Right renal pelvis (tissue), 4 donors: ENCODE data around the gene IL25. TPM values are rescaled to one million over a fixed set of nuclear protein-coding genes. Genes with fewer than 3 reads are reported as not detected.
"Not testable (repeated sequence)": the region's sequence is repeated elsewhere in the genome, so short reads cannot be mapped to it uniquely, and the experiment has no call there.

ENCODE experiments used
- DNase-seq, 4 donors: peaks; one replicate each; pipeline ENCODE4 v3.0.0-alpha.2; 2013; ENCODE audit warnings: low read depth in 4 of 4, low spot score in 3 of 4, missing footprints in 1 of 4
- polyA plus RNA-seq, 4 donors: library from polyadenylated mRNA; unstranded; fragments of 120-200 nt; gene quantifications; one replicate each; pipeline ENCODE4 v1.2.1, GENCODE V29; 2013; ENCODE audit not compliant: insufficient read length in 4 of 4

The IL25 gene
- not detected for polyA plus RNA-seq

DNA sequence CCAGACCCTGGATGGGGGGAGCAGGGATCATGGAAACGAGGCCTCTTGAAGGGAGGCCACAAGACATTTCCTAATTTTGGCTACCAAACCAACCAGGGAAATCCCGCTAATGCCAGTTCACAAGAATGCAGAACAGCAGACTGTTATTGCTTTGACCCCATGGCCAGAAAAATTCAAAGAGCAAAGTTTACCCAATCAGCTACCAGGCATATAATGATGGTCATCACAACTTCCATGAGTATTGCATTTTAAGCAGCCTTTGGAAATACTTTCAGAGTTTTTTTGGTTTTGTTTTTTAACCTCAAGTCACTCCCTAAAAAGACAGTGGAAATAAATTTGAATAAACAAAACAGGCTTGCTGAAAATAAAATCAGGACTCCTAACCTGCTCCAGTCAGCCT is at the start of gene IL25:
Gene IL25, plus strand, starts transcription at position 301 of the 400 bp plus-strand sequence.
- no peak for DNase-seq

DNA sequence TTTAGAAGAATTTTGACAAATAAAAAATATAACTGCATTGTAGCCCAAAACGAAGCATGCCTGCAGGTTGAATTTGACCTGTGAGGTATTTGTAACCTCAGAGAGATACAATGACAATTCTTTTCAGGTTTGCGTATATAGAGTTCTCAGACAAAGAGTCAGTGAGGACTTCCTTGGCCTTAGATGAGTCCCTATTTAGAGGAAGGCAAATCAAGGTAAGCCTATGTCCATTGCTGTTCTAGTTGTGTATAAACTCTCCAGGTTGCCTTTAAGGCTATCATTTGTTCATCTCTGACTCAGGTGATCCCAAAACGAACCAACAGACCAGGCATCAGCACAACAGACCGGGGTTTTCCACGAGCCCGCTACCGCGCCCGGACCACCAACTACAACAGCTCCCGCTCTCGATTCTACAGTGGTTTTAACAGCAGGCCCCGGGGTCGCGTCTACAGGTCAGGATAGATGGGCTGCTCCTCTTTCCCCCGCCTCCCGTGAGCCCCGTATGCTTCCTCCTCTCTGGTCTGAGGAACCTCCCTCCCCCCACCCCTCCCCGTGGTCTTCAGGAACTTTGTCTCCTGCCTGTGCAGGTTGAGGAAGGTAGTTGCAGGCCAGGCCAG is 48.7 kb upstream of the IL25 start:
- DNase-seq: no peak

DNA sequence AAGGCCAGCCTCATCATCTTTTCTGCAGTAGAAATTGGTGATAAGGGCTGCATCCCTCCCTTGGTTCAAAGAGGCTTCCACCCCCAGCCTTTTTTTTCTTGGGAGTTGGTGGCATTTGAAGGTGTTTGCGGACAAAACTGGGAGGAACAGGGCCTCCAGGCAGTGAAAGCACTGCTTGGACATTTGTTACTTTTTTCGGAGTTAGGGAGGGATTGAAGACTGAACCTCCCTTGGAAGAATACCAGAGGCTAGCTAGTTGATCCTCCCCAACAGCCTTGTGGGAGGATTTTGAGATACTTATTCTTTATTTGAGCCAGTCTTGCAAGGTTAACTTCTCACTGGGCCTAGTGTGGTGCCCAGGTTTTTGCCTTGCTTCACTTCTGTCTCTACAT is 48.2 kb upstream of the IL25 start:
- no peak for DNase-seq

DNA sequence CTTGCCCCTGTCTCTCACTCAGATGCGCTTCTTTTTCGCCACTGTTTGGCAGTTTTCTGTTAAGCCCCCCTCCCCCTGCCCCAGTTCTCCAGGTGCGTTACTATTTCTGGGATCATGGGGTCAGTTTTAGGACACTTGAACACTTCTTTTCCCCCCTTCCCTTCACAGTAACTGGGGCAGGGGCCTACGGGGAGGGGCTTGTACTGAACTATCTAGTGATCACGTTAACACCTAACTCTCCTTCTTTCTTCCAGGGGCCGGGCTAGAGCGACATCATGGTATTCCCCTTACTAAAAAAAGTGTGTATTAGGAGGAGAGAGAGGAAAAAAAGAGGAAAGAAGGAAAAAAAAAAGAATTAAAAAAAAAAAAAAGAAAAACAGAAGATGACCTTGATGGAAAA is 47.6 kb upstream of the IL25 start:
- no peak for DNase-seq

DNA sequence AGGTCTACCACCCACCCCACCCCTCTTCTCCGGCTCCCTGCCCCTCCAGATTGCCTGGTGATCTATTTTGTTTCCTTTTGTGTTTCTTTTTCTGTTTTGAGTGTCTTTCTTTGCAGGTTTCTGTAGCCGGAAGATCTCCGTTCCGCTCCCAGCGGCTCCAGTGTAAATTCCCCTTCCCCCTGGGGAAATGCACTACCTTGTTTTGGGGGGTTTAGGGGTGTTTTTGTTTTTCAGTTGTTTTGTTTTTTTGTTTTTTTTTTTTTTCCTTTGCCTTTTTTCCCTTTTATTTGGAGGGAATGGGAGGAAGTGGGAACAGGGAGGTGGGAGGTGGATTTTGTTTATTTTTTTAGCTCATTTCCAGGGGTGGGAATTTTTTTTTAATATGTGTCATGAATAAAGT is 46.9 kb upstream of the IL25 start:
- not testable (repeated sequence) for DNase-seq

DNA sequence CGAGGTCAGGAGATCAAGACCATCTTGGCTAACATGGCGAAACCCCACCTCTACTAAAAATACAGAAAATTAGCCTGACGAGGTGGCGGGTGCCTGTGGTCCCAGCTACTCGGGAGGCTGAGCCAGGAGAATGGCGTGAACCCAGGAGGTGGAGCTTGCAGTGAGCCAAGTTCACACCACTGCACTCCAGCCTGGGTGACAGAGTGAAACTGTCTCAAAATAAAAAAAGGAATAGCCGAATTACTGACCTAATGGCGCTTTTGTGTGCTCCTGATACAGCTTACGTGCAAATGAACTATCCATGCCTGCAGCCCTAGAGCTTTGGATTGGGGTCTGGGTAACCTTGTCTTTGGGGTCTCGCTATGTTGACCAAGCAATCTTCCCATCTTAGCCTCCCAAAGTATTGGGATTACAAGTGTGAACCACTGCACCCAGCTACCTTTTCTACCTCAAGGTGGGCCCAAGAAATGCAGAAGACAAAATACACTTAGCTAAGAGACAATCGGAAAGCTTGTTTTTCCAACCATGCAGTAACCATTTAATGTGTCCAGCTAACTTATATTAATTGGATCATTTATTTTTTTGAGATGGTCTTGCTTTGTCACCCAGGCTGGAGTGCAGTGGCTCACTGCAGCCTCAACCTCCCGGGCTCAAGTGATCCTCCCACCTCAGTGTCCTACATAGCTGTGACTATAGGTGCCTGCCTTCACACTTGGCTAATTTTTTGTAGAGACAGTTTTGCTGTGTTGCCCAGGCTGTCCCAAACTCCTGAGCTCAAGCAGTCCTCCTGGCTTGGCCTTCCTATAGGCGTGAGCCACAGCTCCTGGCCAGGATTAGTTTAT is 45.9 kb upstream of the IL25 start:
- DNase-seq: no peak

DNA sequence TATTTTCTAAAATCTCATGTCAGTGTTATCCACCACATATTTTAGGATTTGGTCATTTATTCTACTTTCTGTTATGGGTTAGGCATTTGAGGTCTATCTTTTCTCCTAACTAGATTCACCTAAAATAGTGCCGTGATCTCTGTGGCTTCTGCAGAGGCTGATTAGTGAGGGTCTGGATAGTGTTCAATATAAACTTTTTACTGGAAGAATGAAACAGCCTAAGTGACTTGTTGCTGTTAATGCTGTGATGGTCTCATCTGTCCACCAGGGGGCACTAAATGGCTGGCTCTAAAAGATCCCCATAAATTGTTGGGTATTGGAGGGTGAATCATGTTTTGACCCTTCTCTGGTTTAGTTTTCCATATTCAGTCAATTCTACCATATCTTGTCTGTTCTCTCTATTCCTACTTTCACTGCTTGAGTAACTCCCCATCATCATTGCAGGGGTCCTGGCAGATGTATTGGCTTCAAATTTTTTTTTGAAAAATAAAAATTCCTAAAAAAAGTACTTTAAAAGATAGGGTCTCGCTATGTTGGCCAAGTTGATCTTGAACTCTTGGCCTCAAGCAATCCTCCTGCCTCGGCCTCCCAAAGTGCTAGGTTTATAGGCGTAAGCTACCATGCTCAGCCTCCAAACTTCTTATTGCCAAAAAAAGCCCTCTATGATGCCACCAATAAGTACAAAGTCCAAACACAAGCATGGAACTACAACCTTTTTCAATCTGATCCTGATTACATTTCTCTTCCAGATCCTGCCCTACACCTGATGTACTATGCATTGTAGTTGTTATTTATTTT is 44.5 kb upstream of the IL25 start:
- DNase-seq: peak in 3 of 4 donors; percentile 60 to 73 (median 69)

DNA sequence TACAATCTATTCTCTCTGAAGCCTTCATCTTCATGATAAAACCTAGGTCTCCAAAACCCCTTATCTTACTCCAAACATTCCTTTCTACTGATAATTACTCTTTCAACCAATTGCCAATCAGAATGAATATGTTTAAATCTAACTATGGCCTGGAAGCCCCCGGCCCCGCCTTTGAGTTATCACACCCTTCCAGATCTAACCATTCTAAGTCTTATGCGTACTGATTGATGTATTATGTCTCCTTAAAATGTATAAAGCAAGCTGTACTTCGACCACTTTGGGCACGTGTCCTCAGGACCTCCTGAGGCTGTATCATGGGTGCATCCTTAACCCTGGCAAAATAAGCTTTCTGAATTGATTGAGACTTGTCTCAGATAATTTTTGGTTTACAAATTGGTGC is 37.0 kb upstream of the IL25 start:
- no peak for DNase-seq

DNA sequence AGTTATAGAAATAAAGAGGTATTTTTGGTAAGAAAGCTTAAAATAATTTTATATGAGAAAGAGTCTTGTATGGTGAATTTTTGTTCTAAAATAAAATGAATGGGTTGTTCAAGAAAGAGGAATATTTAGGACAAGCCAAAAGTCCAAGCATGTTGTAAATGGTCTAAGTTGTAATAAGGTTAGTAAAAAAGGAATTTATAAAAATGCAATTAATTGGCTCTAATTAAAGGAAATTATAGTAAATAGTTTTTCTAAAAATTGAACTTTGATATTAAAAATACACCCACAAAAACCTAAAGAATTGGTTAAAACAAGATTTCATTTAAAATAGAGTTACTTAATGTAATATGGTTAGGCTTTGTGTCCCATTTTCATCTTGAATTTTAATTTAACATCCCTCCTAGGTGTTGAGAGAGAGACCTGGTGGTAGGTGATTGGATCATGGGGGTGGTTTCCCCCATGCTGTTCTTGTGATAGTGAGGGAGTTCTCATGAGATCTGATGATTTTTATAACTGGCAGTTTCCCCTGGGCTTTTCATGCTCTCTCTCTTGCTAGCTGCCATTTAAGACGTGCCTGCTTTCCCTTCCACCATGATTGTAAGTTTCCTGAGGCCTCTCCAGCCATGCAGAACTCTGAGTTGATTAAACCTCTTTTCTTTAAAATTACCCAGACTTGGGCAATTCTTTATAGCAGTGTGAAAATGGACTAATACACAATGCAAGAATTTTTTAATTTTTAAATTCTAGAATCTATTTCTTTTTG is 32.9 kb upstream of the IL25 start:
- no peak for DNase-seq

DNA sequence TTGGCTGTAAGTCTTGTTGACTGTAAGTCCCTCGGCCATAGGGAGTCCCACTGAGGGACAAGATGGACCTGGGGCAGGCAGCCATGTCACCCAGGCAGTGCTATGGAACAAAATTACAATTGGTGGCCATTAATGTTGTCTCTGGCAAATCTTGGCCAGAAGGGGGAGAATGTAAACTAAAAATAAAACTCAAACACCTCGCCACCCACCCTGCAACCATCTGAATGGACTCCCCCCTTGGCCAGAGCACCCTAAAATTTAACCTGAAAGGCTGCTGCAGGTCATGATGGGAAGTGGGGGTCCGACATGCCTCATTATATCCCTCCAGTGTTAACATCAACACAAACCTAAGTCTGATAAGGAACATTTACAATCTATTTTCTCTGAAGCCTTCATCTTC is 28.1 kb upstream of the IL25 start:
- DNase-seq: no peak

DNA sequence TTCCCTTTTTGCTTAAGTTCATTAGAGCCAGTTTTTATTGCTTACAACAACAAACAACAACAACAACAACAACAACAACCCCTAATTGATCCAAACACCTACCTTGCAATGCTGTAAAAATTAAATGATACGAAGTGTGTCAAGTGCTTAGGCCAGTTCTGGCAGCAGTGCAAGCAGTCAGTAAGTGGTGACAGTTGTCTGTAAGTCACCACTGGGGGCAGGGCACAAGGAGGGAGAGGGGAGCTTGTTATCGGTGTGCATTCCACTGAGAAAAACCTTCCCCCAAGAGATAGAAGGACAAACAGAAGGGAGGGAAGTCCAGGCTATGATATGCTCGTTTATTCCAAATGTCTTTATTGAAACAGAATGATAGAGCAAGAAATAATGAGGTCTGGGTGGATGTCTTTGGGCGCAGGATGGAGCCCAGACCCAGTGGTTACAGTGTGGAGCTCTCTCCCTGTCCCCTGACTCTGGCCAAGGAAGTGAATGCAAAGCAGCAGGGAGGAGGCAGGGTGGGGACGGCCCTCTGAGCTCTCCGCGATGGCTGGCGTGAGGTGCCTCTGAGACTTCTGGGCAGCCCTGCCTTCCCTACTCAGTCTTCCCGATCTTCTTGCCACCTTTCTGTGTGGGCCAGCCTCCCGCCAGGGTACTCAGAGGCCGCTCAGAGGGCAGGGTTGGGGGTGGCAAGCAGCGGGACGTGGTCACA is 26.5 kb upstream of the IL25 start:
- DNase-seq: no peak

DNA sequence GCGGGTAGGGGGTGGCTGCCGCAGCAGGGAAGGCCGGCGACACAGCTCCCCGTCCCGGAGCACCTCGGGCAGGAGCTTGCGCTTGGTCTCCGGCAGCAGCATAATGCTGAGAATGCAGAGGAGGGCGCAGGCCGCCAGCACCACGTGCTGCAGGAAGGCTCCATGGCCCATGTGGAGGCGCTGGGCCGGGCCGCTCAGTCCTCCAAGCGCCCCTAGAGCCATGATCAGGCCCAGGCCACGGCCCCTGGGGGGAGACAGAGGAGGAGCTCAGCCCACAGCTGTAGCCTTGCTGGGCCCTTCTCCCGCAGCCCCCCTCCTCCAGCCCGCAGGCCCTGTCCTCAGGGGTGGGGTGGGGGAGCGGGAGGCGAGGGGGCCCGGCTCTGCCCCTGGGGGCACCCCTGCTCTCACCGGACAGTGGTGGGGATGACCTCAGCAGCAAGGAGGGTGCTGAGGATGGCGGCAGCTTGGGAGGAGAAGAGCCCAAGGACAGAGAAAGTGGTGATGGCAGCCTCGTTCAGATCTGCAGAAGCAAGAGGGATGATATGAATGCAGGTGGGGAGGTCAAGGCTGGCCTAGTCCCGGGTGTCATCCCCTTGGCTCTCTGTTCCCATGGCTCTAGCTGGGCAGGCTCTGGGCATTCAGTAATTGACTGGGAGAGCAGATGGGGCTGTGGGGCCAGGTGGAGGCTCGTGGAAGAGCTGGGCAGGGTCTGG is 25.8 kb upstream of the IL25 start:
- DNase-seq: no peak

DNA sequence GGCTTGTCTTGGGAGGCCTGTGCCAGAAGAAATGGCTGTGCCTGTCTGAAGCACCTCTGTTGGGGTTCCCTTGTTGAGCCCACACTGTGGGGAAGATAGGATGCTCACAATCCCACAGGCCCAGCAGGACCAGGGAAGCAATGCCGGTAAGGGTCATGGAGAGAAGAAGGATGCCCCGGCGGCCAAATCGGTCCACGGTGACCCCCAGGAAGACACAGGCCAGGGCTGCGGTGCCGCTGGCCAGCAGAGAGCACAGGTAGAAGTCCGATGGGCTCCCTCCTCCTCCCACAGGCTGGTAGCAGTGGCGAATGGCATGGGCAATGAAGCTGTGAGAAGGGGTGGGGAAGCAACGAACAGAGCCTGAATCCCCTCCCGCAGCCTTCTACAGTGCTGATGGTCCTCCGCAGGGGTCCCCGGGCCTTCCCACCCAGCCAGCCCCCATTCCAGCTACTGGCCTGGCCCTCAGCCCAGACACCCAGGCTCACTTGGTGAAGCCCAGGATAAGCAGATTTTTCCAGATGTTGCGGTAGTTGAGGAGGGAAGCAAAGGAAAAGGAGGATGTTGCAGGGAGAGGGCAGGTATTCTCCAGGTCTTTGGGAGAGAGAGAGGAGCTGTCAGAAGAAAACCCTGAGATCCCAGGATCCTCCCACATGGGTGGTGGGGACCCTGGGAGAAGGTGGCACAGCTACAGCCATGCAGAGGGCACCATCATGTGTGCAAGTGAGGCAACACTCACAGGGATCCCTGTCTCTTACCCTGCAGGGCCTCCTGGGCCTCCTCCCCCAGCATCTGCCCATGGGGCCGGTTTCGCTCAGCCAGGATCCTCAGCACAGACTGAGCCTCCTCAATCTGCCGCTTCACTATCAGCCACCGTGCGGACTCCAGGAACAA is 25.0 kb upstream of the IL25 start:
- no peak for DNase-seq

DNA sequence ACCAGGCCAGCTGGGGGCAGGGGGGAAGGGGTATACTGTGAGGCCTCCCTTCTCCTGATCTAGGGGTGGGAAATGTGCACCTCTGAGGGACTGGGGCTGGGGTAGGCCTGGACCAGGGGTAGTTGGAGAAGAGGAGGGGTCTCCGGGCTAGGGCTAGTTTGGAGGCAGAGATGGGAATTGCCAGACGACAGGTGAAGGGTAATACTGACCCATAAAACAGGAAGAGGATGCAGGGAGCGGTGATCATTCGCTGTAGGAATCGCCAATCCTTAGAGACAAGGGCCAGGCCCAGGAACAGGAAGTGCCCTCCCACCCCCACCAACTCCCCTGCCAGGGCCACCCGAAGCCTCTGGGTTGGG is 24.3 kb upstream of the IL25 start:
- no peak for DNase-seq

DNA sequence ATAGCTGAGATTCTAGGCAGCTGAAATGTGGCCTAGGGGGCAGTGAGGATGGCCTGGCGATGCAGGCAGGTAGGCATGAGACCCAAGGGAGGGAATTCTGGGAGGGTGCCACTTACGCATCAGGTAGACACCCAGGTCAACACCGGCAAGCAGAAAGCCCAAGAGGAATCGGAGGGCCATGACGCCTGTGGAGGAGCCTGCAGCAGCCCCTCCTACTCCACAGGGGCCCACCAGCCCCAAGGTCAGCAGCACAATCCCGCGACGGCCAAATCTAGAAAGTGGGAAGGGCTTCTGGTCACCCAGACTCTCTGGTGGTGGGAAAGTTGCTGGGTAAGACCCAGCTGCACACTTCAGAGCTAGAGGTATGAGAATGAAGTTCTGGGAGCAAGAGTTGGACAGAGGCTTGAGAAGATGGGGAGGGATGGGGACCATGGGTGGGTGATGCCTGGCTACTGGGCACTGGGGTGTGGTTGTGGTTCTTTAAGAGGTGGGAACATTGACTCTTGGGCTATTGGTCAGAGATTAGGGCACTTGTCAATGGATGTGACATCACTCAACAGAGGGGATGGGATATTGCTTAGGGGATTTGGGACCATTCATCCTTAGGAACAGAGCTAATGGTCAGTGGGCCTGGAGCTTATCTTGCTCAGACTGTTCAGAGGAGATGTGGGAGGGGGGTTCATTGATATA is 23.3 kb upstream of the IL25 start:
- DNase-seq: no peak

DNA sequence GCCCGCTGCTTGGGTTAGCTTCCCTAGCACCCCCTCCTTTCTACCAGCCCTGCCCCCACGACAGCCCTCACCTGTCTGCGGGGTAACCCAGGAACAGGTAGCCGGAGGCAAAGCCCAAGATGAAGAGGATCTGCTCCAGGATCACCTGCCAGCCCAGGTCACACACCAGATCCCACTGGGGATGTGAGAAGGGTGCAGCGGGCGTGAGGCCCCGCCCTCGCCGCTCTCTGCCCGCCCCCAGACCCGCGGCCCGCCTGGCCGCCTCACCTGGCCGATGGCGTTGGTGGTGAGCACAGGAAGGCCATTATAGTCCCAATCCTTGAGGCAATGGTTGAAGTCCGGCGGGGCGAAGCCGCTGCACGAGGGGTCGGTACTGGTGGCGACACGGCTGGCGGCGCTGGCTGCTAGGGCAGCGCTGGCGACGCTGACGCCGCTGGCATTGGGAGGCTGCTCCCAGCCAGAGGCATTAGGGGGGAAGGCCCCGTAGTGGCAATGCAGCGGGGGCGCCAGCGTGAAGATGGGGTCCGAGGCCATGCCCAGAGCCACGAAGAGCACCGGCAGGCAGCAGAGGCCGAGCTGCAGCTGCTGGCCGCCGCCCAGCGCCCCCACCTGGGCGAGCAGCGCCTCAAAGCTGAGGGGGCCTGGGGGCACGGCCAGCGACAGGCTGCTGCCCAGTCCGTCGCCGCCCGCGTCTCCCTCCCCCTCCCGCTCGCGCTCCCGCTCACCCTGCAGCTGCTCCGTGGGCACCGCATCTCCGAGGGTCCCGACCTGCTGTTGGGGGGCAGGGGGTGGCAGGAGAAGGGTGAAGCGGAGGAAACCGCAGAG is 20.7 kb upstream of the IL25 start:
- no peak for DNase-seq
